Liver (tissue), 9 donors: ENCODE measurements around the gene ZNHIT6. TPM values are rescaled to one million over a fixed set of nuclear protein-coding genes. Genes with fewer than 3 reads are reported as not detected.

Experiments used
- DNase-seq: peaks from one replicate; pipeline ENCODE4 v3.0.0-alpha.2; 2017; ENCODE audit warnings: low spot score
- H3K27ac ChIP-seq, 2 donors: one replicate each; pipeline ENCODE4 v1.7.0; 2013; ENCODE audit warnings: inconsistent platforms in 2 of 2, low read length in 2 of 2, control low read depth in 1 of 2, low read depth in 1 of 2, mild to moderate bottlenecking in 1 of 2
- H3K27me3 ChIP-seq, 4 donors: one replicate each; pipeline versions ENCODE4 v1.6.1 to v1.7.0; 2013; ENCODE audit warnings: low read length in 3 of 4, inconsistent platforms in 1 of 4, mild to moderate bottlenecking in 1 of 4, moderate library complexity in 1 of 4; ENCODE audit not compliant: control insufficient read depth in 4 of 4, insufficient read depth in 4 of 4
- H3K36me3 ChIP-seq, 4 donors: one replicate each; pipeline versions ENCODE4 v1.6.1 to v1.7.0; 2013; ENCODE audit warnings: low read length in 3 of 4, mild to moderate bottlenecking in 3 of 4, low read depth in 1 of 4, moderate library complexity in 1 of 4; ENCODE audit not compliant: control insufficient read depth in 4 of 4, insufficient read depth in 3 of 4
- H3K4me1 ChIP-seq, 4 donors: one replicate each; pipeline versions ENCODE4 v1.6.1 to v1.7.0; 2013; ENCODE audit warnings: low read length in 3 of 4, mild to moderate bottlenecking in 3 of 4, moderate library complexity in 1 of 4; ENCODE audit not compliant: control insufficient read depth in 4 of 4, insufficient read depth in 4 of 4
- H3K4me3 ChIP-seq, 3 donors: one replicate each; pipeline versions ENCODE4 v1.6.1 to v1.7.0; 2013; ENCODE audit warnings: low read length in 3 of 3, control low read depth in 1 of 3, low read depth in 1 of 3, mild to moderate bottlenecking in 1 of 3
- H3K9ac ChIP-seq, 2 donors: one replicate each; pipeline ENCODE4 v1.7.0; 2013; ENCODE audit warnings: low read length in 2 of 2, mild to moderate bottlenecking in 2 of 2, moderate library complexity in 2 of 2, control low read depth in 1 of 2, low read depth in 1 of 2
- H3K9me3 ChIP-seq, 4 donors: one replicate each; pipeline versions ENCODE4 v1.6.1 to v1.7.0; 2013; ENCODE audit warnings: low read length in 3 of 4; ENCODE audit not compliant: control insufficient read depth in 4 of 4
- CTCF ChIP-seq: fragments of 150-350 bp; IDR thresholded peaks from 2 replicates; pipeline ENCODE4 v1.5.1; 2017; ENCODE audit warnings: improper control_type of control experiment, low read depth, low read length; ENCODE audit not compliant: missing input control
- EGR1 ChIP-seq, 2 donors: IDR thresholded peaks; 2 replicates each; pipeline ENCODE4 v1.6.1; 2016 to 2018; ENCODE audit warnings: antibody characterized with exemption in 2 of 2, low read depth in 2 of 2
- FOXA1 ChIP-seq: IDR thresholded peaks from 2 replicates; pipeline ENCODE4 v1.6.1; 2016; ENCODE audit warnings: antibody characterized with exemption
- FOXA2 ChIP-seq: IDR thresholded peaks from 2 replicates; pipeline ENCODE4 v1.6.1; 2016; ENCODE audit warnings: antibody characterized with exemption
- GABPA ChIP-seq, 2 donors: IDR thresholded peaks in 1 of 2; conservative IDR thresholded peaks in 1 of 2; 2 replicates each; pipeline ENCODE4 v1.6.1; 2016; ENCODE audit warnings: antibody characterized with exemption in 2 of 2, mild to moderate bottlenecking in 1 of 2, moderate library complexity in 1 of 2
- HNF4A ChIP-seq, 2 donors: conservative IDR thresholded peaks; 2 replicates each; pipeline ENCODE4 v1.6.1; 2016; ENCODE audit warnings: antibody characterized with exemption in 2 of 2, mild to moderate bottlenecking in 2 of 2
- JUND ChIP-seq, 2 donors: IDR thresholded peaks; 2 replicates each; pipeline ENCODE4 v1.6.1; 2016; ENCODE audit warnings: antibody characterized with exemption in 2 of 2
- MAX ChIP-seq: IDR thresholded peaks from 2 replicates; pipeline ENCODE4 v1.6.1; 2016; ENCODE audit warnings: antibody characterized with exemption
- NR2F2 ChIP-seq: IDR thresholded peaks from 2 replicates; pipeline ENCODE4 v1.6.1; 2016; ENCODE audit warnings: antibody characterized with exemption
- RAD21 ChIP-seq, 2 donors: IDR thresholded peaks; 2 replicates each; pipeline ENCODE4 v1.6.1; 2016; ENCODE audit warnings: antibody characterized with exemption in 2 of 2, mild to moderate bottlenecking in 2 of 2
- RXRA ChIP-seq, 2 donors: IDR thresholded peaks; 2 replicates each; pipeline ENCODE4 v1.6.1; 2017 to 2018; ENCODE audit warnings: antibody characterized with exemption in 2 of 2, mild to moderate bottlenecking in 1 of 2
- SP1 ChIP-seq: IDR thresholded peaks from 2 replicates; pipeline ENCODE4 v1.6.1; 2018; ENCODE audit warnings: antibody characterized with exemption, mild to moderate bottlenecking
- TAF1 ChIP-seq: conservative IDR thresholded peaks from 2 replicates; pipeline ENCODE4 v1.6.1; 2016; ENCODE audit warnings: antibody characterized with exemption, mild to moderate bottlenecking
- YY1 ChIP-seq: IDR thresholded peaks from 2 replicates; pipeline ENCODE4 v1.6.1; 2016; ENCODE audit warnings: antibody characterized with exemption, mild to moderate bottlenecking
- ZBTB33 ChIP-seq: IDR thresholded peaks from 2 replicates; pipeline ENCODE4 v1.6.1; 2016; ENCODE audit warnings: antibody characterized with exemption
- WGBS: extraction: QIAGEN DNeasy Blood & Tissue Kit; methylation state at CpG from one replicate; pipeline ENCODE4 v1.1.7; 2013; 5-methylcytosine and 5-hydroxymethylcytosine counted together
- polyA plus RNA-seq, 2 donors: library from polyadenylated mRNA; stranded (reverse) in 1 of 2; unstranded in 1 of 2; fragments of 200-250 nt in 1 of 2; fragments of >200 nt in 1 of 2; fragmentation: Nextera tagmentation in 1 of 2; extraction: Ambion mirVana in 1 of 2; gene quantifications; one replicate each; pipeline versions ENCODE4 v1.2.1 to v1.2.3, GENCODE V29; 2013 to 2015
- total RNA-seq, 2 donors: library from RNA; depleted of rRNA; stranded (reverse); fragments of >200 nt; gene quantifications; one replicate each; pipeline ENCODE4 v1.2.3, GENCODE V29; 2014
- TF ChIP-seq, protein P1 (sequence below): IDR thresholded peaks from 2 replicates; pipeline ENCODE4 v1.6.1; 2016; ENCODE audit warnings: antibody characterized with exemption
- TF ChIP-seq, protein P2 (sequence below): IDR thresholded peaks from 2 replicates; pipeline ENCODE4 v1.6.1; 2016; ENCODE audit warnings: antibody characterized with exemption, mild to moderate bottlenecking
- donor health status: healthy.
- donor health status: healthy.
- donor health status: healthy.
- donor health status: healthy.
- donor health status: healthy.

ZNHIT6 gene
- total and polyA plus RNA-seq, 4 donors: 2.2 to 4.0 (median 3.2) TPM

GRCh38 chr1:85683292-85684025 lies 24.8 kb downstream of the ZNHIT6 start:
- WGBS: 93% methylated on average over 9 of the region's 9 CpGs
- no peaks in the 10 kb centered on the region for H3K4me1 ChIP-seq
- no peak for TF ChIP-seq SP1
- H3K4me3 ChIP-seq: no peak overlapping the region
- no peak overlapping the region for H3K27ac ChIP-seq
- no peaks in the 10 kb centered on the region for H3K27me3 ChIP-seq
- H3K9ac ChIP-seq: no peak overlapping the region
- DNase-seq: no peak
- H3K36me3 ChIP-seq: peaks cover 0 to 1% (median 0%) of the 10 kb centered on the region in 4 donors
- no peaks in the 10 kb centered on the region for H3K9me3 ChIP-seq

- Histone ChIP-seq H3K9me3 (no peaks in the 10 kb centered on the region), H3K4me1 (no peaks in the 10 kb centered on the region), H3K27me3 (no peaks in the 10 kb centered on the region), H3K9ac (no peak overlapping the region), H3K27ac (no peak overlapping the region), H3K36me3 (peaks cover 1 to 10% (median 4%) of the 10 kb centered on the region in 4 donors), H3K4me3 (no peak overlapping the region)
- no peak for DNase-seq
- WGBS: 75% methylated on average over 2 of the region's 2 CpGs
- TF ChIP-seq, protein P1, sequence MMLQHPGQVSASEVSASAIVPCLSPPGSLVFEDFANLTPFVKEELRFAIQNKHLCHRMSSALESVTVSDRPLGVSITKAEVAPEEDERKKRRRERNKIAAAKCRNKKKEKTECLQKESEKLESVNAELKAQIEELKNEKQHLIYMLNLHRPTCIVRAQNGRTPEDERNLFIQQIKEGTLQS: no peak
- TF ChIP-seq YY1 (no peak), EGR1 (IDR thresholded peaks at IDR 0.05; ENCODE audit: low read depth in 2 of 2) (no peak), RXRA (IDR thresholded peaks at IDR 0.05) (no peak), HNF4A (conservative IDR thresholded peaks at IDR 0.05) (no peak), GABPA (IDR thresholded peaks at IDR 0.05 in 1 of 2, conservative IDR thresholded peaks at IDR 0.05 in 1 of 2) (no peak), RAD21 (IDR thresholded peaks at IDR 0.05) (no peak), ZBTB33 (no peak), MAX (no peak), TAF1 (no peak), FOXA1 (no peak), JUND (IDR thresholded peaks at IDR 0.05) (no peak), CTCF (no peak), NR2F2 (no peak), FOXA2 (no peak), SP1 (no peak)
- TF ChIP-seq, protein P2, sequence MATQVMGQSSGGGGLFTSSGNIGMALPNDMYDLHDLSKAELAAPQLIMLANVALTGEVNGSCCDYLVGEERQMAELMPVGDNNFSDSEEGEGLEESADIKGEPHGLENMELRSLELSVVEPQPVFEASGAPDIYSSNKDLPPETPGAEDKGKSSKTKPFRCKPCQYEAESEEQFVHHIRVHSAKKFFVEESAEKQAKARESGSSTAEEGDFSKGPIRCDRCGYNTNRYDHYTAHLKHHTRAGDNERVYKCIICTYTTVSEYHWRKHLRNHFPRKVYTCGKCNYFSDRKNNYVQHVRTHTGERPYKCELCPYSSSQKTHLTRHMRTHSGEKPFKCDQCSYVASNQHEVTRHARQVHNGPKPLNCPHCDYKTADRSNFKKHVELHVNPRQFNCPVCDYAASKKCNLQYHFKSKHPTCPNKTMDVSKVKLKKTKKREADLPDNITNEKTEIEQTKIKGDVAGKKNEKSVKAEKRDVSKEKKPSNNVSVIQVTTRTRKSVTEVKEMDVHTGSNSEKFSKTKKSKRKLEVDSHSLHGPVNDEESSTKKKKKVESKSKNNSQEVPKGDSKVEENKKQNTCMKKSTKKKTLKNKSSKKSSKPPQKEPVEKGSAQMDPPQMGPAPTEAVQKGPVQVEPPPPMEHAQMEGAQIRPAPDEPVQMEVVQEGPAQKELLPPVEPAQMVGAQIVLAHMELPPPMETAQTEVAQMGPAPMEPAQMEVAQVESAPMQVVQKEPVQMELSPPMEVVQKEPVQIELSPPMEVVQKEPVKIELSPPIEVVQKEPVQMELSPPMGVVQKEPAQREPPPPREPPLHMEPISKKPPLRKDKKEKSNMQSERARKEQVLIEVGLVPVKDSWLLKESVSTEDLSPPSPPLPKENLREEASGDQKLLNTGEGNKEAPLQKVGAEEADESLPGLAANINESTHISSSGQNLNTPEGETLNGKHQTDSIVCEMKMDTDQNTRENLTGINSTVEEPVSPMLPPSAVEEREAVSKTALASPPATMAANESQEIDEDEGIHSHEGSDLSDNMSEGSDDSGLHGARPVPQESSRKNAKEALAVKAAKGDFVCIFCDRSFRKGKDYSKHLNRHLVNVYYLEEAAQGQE: no peak
Measured at GRCh38 chr1:85681087-85681486, 27.1 kb downstream of the ZNHIT6 start.
